DND-41 (cell line): ENCODE measurements around the gene SSH3.

ENCODE experiments used
- CTCF ChIP-seq: IDR thresholded peaks from 2 replicates; pipeline ENCODE4 v1.5.1; 2012; ENCODE audit warnings: borderline replicate concordance, low read length, moderate library complexity, mild to moderate bottlenecking; ENCODE audit not compliant: poor library complexity, severe bottlenecking; ENCODE audit errors: extremely low read depth
- EZH2 ChIP-seq: IDR thresholded peaks from 3 replicates; pipeline ENCODE4 v1.6.1; 2012; ENCODE audit warnings: borderline replicate concordance, low read depth, mild to moderate bottlenecking, moderate library complexity, low read length, inconsistent platforms; ENCODE audit not compliant: severe bottlenecking

- TF ChIP-seq CTCF = no peak
- TF ChIP-seq EZH2 = no peak
These were observed 10.0 kb downstream of the SSH3 start for GRCh38 chr11:67313125-67313890.
